ENCODE data around the gene ZNF835. TPM values are rescaled to one million over a fixed set of nuclear protein-coding genes. Genes with fewer than 3 reads are reported as not detected.

Gene ZNF835
- polyA plus RNA-seq, 1 of the 3 experiments (the other 2 are of a cell fraction) = not detected

DNA sequence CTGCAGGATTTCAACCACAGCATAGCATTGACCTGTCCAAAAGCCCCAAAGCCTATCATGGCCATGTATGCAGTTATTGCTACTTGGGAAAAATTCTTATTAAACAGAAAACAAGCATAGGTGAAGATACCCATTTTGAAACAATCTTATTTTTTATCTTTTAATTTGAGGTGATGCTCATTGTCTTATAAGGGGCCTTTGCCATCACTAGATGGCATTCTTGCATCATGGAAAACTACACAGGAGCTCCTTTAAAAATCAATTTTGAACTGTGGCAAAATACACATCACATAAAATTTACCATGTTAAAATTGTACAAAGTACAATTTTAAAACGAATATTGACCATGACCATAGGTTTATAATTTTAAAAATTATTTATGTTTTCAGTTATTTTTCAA lies 38.9 kb upstream of the ZNF835 start:
- no peak overlapping the region for H3K4me2 ChIP-seq
- H3F3A ChIP-seq (replicated peaks; ENCODE audit: insufficient read depth) = no peaks in the 10 kb centered on the region
- no peaks in the 10 kb centered on the region for H3K79me2 ChIP-seq (ENCODE audit: insufficient read depth)
- H3K27ac ChIP-seq (ENCODE audit: low read depth in 2 of 2, low read length in 1 of 2) = no peak overlapping the region
- H3K9me2 ChIP-seq = no peaks in the 10 kb centered on the region
- DNase-seq = no peak
- H2AFZ ChIP-seq (ENCODE audit: low read depth) = no peak overlapping the region
- ChIA-PET POLR2A (no interaction called here), CTCF (interaction anchor here (1.4 to 1.5 kb wide), 3 partner anchors 12 to 389 kb away, joined by 3 to 7 read pairs (median 3); no protein-coding TSS in a partner anchor)
- H3K4me3 ChIP-seq (ENCODE audit: low read depth in 2 of 2, low read length in 1 of 2) = no peak overlapping the region
- no peaks in the 10 kb centered on the region for H4K20me1 ChIP-seq (ENCODE audit: insufficient read depth)
- no peaks in the 10 kb centered on the region for H3K4me1 ChIP-seq (ENCODE audit: control insufficient read depth in 1 of 2, insufficient read depth in 2 of 2, low read depth in 1 of 2, low read length in 1 of 2)
- H3K9ac ChIP-seq = no peak overlapping the region
- H3K9me3 ChIP-seq = no peaks in the 10 kb centered on the region
- TF ChIP-seq MXI1 (IDR thresholded peaks at IDR 0.05; ENCODE audit: low read depth, low read length) (no peak), NRF1 (IDR thresholded peaks at IDR 0.05; ENCODE audit: low read depth, low read length) (no peak), GATA2 (CRISPR knock-in tag; IDR thresholded peaks at IDR 0.05) (no peak), YY1 (IDR thresholded peaks at IDR 0.05; ENCODE audit: low read depth) (no peak)
- TF ChIP-seq, protein P1, sequence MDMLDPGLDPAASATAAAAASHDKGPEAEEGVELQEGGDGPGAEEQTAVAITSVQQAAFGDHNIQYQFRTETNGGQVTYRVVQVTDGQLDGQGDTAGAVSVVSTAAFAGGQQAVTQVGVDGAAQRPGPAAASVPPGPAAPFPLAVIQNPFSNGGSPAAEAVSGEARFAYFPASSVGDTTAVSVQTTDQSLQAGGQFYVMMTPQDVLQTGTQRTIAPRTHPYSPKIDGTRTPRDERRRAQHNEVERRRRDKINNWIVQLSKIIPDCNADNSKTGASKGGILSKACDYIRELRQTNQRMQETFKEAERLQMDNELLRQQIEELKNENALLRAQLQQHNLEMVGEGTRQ (IDR thresholded peaks at IDR 0.05; ENCODE audit: borderline replicate concordance, low read depth, low read length) = no peak
- TF ChIP-seq, protein P2, sequence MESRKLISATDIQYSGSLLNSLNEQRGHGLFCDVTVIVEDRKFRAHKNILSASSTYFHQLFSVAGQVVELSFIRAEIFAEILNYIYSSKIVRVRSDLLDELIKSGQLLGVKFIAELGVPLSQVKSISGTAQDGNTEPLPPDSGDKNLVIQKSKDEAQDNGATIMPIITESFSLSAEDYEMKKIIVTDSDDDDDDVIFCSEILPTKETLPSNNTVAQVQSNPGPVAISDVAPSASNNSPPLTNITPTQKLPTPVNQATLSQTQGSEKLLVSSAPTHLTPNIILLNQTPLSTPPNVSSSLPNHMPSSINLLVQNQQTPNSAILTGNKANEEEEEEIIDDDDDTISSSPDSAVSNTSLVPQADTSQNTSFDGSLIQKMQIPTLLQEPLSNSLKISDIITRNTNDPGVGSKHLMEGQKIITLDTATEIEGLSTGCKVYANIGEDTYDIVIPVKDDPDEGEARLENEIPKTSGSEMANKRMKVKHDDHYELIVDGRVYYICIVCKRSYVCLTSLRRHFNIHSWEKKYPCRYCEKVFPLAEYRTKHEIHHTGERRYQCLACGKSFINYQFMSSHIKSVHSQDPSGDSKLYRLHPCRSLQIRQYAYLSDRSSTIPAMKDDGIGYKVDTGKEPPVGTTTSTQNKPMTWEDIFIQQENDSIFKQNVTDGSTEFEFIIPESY (IDR thresholded peaks at IDR 0.05; ENCODE audit: borderline replicate concordance, low read depth) = no peak
- no peaks in the 10 kb centered on the region for H3K36me3 ChIP-seq (replicated peaks in 1 of 2; ENCODE audit: control insufficient read depth in 1 of 2, insufficient read depth in 2 of 2, low read length in 1 of 2)
- WGBS (ENCODE audit: low lambda C conversion rate) = 2% methylated on average over 1 of the region's 1 CpG
- no peaks in the 10 kb centered on the region for H3K27me3 ChIP-seq (ENCODE audit: insufficient read depth)

DNA sequence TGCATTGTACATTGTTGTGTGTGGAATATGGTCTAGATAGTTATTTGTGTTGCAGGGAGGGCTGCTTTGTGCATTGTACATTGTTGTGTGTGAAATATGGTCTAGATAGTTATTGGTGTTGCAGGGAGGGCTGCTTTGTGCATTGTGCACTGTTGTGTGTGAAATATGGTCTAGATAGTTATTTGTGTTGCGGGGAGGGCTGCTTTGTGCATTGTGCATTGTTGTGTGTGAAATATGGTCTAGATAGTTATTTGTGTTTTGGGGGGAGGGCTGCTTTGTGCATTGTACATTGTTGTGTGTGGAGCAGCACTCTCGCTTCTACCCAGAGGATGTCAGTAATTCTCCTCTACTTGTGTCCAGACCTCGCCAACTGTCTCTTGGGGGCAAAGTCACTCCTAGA lies 36.3 kb upstream of the ZNF835 start:
- H3K9ac ChIP-seq = no peak overlapping the region
- no peak for DNase-seq
- H3F3A ChIP-seq (replicated peaks; ENCODE audit: insufficient read depth) = no peaks in the 10 kb centered on the region
- CTCF ChIA-PET = no interaction called here
- no peaks in the 10 kb centered on the region for H3K27me3 ChIP-seq (ENCODE audit: insufficient read depth)
- H3K4me1 ChIP-seq (ENCODE audit: control insufficient read depth in 1 of 2, insufficient read depth in 2 of 2, low read depth in 1 of 2, low read length in 1 of 2) = no peaks in the 10 kb centered on the region
- H3K4me3 ChIP-seq (ENCODE audit: low read depth in 2 of 2, low read length in 1 of 2) = no peak overlapping the region
- H4K20me1 ChIP-seq (ENCODE audit: insufficient read depth) = no peaks in the 10 kb centered on the region
- H3K36me3 ChIP-seq (replicated peaks in 1 of 2; ENCODE audit: control insufficient read depth in 1 of 2, insufficient read depth in 2 of 2, low read length in 1 of 2) = no peaks in the 10 kb centered on the region
- H2AFZ ChIP-seq (ENCODE audit: low read depth) = no peak overlapping the region
- POLR2A ChIA-PET = no interaction called here
- H3K9me3 ChIP-seq = peaks cover 7% of the 10 kb centered on the region
- no peak overlapping the region for H3K4me2 ChIP-seq
- H3K27ac ChIP-seq (ENCODE audit: low read depth in 2 of 2, low read length in 1 of 2) = no peak overlapping the region
- 27% methylated on average over 3 of the region's 3 CpGs for WGBS (ENCODE audit: low lambda C conversion rate)
- H3K9me2 ChIP-seq = no peaks in the 10 kb centered on the region
- no peaks in the 10 kb centered on the region for H3K79me2 ChIP-seq (ENCODE audit: insufficient read depth)
- TF ChIP-seq JUND (IDR thresholded peaks at IDR 0.05) (no peak), GABPA (IDR thresholded peaks at IDR 0.05; ENCODE audit: low read depth) (no peak), TAF1 (IDR thresholded peaks at IDR 0.05; ENCODE audit: borderline replicate concordance, low read depth, low read length) (no peak), RCOR1 (IDR thresholded peaks at IDR 0.05; ENCODE audit: low read length) (no peak), SIN3A (IDR thresholded peaks at IDR 0.05; ENCODE audit: borderline replicate concordance, low read depth, low read length) (no peak), NFIC (IDR thresholded peaks at IDR 0.05; ENCODE audit: borderline replicate concordance) (no peak), RFX5 (IDR thresholded peaks at IDR 0.05; ENCODE audit: low read length) (no peak), RXRA (IDR thresholded peaks at IDR 0.05; ENCODE audit: borderline replicate concordance, low read depth) (no peak), NRF1 (IDR thresholded peaks at IDR 0.05; ENCODE audit: low read depth, low read length) (no peak), TCF12 (IDR thresholded peaks at IDR 0.05) (no peak), SMC3 (IDR thresholded peaks at IDR 0.05; ENCODE audit: low read depth, low read length) (no peak), YY1 (IDR thresholded peaks at IDR 0.05; ENCODE audit: low read depth) (no peak), GATA2 (CRISPR knock-in tag; IDR thresholded peaks at IDR 0.05) (no peak), POLR2AphosphoS5 (IDR thresholded peaks at IDR 0.05; ENCODE audit: low read depth, low read length) (no peak)
- TF ChIP-seq, protein P3, sequence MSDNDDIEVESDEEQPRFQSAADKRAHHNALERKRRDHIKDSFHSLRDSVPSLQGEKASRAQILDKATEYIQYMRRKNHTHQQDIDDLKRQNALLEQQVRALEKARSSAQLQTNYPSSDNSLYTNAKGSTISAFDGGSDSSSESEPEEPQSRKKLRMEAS (IDR thresholded peaks at IDR 0.05; ENCODE audit: low read depth) = no peak
- TF ChIP-seq, protein P1 (IDR thresholded peaks at IDR 0.05; ENCODE audit: borderline replicate concordance, low read depth, low read length) = no peak
- TF ChIP-seq, protein P4, sequence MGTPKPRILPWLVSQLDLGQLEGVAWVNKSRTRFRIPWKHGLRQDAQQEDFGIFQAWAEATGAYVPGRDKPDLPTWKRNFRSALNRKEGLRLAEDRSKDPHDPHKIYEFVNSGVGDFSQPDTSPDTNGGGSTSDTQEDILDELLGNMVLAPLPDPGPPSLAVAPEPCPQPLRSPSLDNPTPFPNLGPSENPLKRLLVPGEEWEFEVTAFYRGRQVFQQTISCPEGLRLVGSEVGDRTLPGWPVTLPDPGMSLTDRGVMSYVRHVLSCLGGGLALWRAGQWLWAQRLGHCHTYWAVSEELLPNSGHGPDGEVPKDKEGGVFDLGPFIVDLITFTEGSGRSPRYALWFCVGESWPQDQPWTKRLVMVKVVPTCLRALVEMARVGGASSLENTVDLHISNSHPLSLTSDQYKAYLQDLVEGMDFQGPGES (IDR thresholded peaks at IDR 0.05; ENCODE audit: low read depth, low read length) = no peak

All from SK-N-SH (cell line).